ENCODE results near the gene SLC22A2.

GRCh38 chr6:160188773-160189172 lies 69.8 kb downstream of the SLC22A2 start:
- TF ChIP-seq CTCF (IDR thresholded peaks at IDR 0.05): no peak
- TF ChIP-seq POLR2A (IDR thresholded peaks at IDR 0.05): no peak
